AG04450 (cell line): ENCODE data around the gene MYO1D. TPM values are rescaled to one million over a fixed set of nuclear protein-coding genes. Genes with fewer than 3 reads are reported as not detected.

Experiments
- CTCF ChIA-PET: fragments of 300-600, 350-600 bp; formaldehyde crosslinking; extraction: SDS; loops from one replicate; lab custom pipeline; 2022; ENCODE audit warnings: antibody characterized with exemption, inconsistent platforms; lab: Charles Lee
- POLR2A ChIA-PET: fragments of 350-600 bp; formaldehyde crosslinking; extraction: SDS; loops from one replicate; lab custom pipeline; 2021; ENCODE audit warnings: antibody characterized with exemption, inconsistent platforms; lab: Yijun Ruan, JAX
- DNase-seq: peaks from one replicate; pipeline ENCODE4 v3.0.0-alpha.2; 2011; ENCODE audit warnings: low read depth, low spot score
- H3K27ac ChIP-seq: one replicate; pipeline ENCODE4 v1.5.1; 2012; ENCODE audit warnings: low read depth, low read length, control low read depth
- H3K27me3 ChIP-seq: one replicate; pipeline ENCODE4 v1.6.0; 2012; ENCODE audit warnings: low read length; ENCODE audit not compliant: control insufficient read depth, insufficient read depth
- H3K4me3 ChIP-seq: 2 replicates; pipeline ENCODE4 v1.5.1; 2011; ENCODE audit warnings: mild to moderate bottlenecking, low read depth, low read length, control low read depth
- H3K9me3 ChIP-seq: 2 replicates; pipeline ENCODE4 v1.5.1; 2012; ENCODE audit warnings: low read length; ENCODE audit not compliant: control insufficient read depth, insufficient read depth
- polyA plus RNA-seq: library from polyadenylated mRNA; depleted of rRNA; stranded (reverse); fragments of >200 nt; gene quantifications from 2 replicates; pipeline ENCODE4 v1.2.3, GENCODE V29; 2011
- TF ChIP-seq, protein P1 (sequence below): IDR thresholded peaks from 2 replicates; pipeline ENCODE4 v1.5.1; 2011; ENCODE audit warnings: low read depth, low read length, control low read depth, inconsistent platforms

MYO1D gene
- polyA plus RNA-seq, 1 experiment = 1.1 TPM

DNA sequence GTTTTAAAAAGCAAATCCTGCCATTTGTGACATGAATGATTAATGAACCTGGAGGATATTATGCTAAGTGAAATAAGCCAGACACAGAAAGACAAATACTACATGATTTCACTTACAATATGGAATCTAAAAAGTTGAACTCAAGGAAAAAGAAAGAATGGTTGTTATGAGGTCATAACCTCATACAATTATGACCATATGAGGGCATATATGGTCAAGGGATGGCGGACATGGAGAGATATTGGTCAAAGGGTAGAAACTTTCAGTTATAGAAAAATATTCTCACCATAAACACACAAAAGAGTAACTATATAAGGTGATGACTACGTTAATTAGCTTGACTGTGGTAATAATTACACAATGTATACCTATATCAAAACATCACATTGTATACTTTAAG, 56.5 kb downstream of the MYO1D start:
- ChIA-PET CTCF (no interaction called here), POLR2A (no interaction called here)
- no peaks in the 10 kb centered on the region for H3K9me3 ChIP-seq
- TF ChIP-seq, protein P1, sequence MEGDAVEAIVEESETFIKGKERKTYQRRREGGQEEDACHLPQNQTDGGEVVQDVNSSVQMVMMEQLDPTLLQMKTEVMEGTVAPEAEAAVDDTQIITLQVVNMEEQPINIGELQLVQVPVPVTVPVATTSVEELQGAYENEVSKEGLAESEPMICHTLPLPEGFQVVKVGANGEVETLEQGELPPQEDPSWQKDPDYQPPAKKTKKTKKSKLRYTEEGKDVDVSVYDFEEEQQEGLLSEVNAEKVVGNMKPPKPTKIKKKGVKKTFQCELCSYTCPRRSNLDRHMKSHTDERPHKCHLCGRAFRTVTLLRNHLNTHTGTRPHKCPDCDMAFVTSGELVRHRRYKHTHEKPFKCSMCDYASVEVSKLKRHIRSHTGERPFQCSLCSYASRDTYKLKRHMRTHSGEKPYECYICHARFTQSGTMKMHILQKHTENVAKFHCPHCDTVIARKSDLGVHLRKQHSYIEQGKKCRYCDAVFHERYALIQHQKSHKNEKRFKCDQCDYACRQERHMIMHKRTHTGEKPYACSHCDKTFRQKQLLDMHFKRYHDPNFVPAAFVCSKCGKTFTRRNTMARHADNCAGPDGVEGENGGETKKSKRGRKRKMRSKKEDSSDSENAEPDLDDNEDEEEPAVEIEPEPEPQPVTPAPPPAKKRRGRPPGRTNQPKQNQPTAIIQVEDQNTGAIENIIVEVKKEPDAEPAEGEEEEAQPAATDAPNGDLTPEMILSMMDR = no peak
- no peak overlapping the region for H3K4me3 ChIP-seq
- DNase-seq = no peak
- H3K27me3 ChIP-seq = peaks cover 7% of the 10 kb centered on the region
- no peak overlapping the region for H3K27ac ChIP-seq

DNA sequence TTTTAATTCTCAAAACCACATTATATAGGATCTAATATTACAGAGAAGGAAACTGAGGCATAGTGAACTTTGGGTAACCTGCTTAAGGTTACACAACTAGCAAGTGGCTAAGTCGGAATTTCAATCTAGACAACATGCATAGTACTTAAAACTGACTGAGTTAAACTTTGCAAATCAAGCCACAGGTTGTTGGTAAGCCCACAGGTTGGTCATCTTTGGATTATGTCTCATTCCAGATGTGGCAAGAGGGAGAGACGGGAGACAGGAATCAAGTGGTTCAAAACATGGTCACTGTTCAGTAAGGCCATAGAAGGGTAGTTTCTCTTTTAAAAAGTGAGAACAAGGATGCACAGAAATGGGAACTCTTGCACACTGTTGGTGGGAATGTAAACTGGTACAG, 57.1 kb downstream of the MYO1D start:
- H3K27me3 ChIP-seq = peaks cover 7% of the 10 kb centered on the region
- DNase-seq = no peak
- no peaks in the 10 kb centered on the region for H3K9me3 ChIP-seq
- CTCF ChIA-PET = no interaction called here
- TF ChIP-seq, protein P1 = no peak
- H3K4me3 ChIP-seq = no peak overlapping the region
- POLR2A ChIA-PET = no interaction called here
- H3K27ac ChIP-seq = no peak overlapping the region

DNA sequence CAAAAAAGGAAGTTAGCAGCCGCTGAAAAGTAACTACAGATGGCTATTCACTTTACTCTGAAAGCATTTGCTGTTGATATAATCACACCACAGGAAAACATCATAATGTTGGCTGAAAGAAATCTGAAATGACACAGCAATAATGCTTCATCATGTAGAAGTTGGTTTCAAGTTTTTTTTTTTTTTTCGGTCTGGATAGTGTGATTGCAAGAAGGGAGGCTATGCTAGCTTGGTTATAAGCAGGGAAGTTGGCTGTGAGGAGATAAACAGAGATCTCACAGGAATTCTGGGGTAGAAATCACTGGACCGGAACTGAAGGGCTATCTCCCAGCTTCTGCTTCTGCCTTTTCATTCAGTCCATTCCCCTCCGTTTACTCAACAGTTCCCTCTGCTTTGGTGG, 57.9 kb downstream of the MYO1D start:
- Histone ChIP-seq H3K27me3 (peaks cover 7% of the 10 kb centered on the region), H3K27ac (no peak overlapping the region), H3K9me3 (no peaks in the 10 kb centered on the region), H3K4me3 (no peak overlapping the region)
- CTCF ChIA-PET = no interaction called here
- POLR2A ChIA-PET = no interaction called here
- TF ChIP-seq, protein P1 = no peak
- no peak for DNase-seq

DNA sequence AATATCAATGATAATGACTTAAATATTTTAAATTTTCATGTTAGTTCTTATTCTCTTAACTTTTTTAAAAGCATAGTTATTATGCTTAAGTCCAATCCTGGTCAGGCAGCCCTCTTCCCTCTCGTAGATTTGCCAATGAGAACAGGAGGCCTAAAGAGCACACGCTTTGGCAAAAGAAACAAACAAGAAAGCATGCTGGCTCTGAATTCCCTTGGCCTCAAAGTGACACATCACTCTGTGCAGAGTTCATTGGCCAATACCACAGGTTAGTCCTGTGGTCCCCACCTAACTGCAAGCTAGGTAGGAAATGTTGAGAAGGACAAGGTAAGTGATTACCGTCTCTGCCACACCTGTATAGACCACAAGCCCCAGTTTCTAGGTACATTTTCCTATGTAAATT, 61.5 kb downstream of the MYO1D start:
- no peaks in the 10 kb centered on the region for H3K9me3 ChIP-seq
- no peak for DNase-seq
- TF ChIP-seq, protein P1 = no peak
- no peaks in the 10 kb centered on the region for H3K27me3 ChIP-seq
- CTCF ChIA-PET = interaction anchor here (1.0 kb wide), 1 partner anchor 32 kb away, joined by 3 read pairs; no protein-coding TSS in a partner anchor
- POLR2A ChIA-PET = no interaction called here
- no peak overlapping the region for H3K27ac ChIP-seq
- H3K4me3 ChIP-seq = no peak overlapping the region

DNA sequence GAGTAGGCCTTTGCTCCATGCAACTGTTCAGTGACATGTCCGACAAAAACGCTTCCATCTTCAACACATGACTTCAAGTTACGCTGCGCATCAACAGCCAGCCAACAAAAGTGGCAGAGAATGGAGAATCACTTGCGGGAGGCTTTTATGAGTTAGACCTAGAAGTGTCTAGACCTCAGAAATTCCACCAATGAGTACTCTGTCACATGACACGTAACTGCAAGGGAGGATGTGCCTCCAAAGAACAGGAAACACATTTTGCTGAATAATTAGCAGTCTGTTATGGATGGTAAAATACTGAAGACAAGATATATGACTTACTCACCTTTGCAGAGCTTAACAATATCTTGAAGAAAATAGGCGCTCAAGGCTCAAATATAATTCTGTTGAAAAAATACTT, 62.1 kb downstream of the MYO1D start:
- no peaks in the 10 kb centered on the region for H3K27me3 ChIP-seq
- no peak overlapping the region for H3K4me3 ChIP-seq
- POLR2A ChIA-PET = no interaction called here
- no peak overlapping the region for H3K27ac ChIP-seq
- TF ChIP-seq, protein P1 = no peak
- H3K9me3 ChIP-seq = no peaks in the 10 kb centered on the region
- CTCF ChIA-PET = interaction anchor here (0.6 kb wide), 1 partner anchor 9 kb away, joined by 7 read pairs; no protein-coding TSS in a partner anchor
- DNase-seq = no peak
